Transverse colon (tissue), 3 donors: ENCODE data around the gene C22orf42.

Source experiments
- EP300 ChIP-seq: sonication (generic); formaldehyde crosslinking; IDR thresholded peaks from one replicate; pipeline ENCODE4 v1.6.1; 2017; ENCODE audit warnings: antibody characterized with exemption, low read depth
- POLR2A ChIP-seq: fragments of 450-650 bp; IDR thresholded peaks from one replicate; pipeline ENCODE4 v1.6.1; 2016; ENCODE audit warnings: antibody characterized with exemption, mild to moderate bottlenecking, moderate library complexity
- TF ChIP-seq, protein P1 (sequence below), 5 experiments: fragments of 200-600 bp in 3 of 5; fragments of 450-650 bp in 2 of 5; sonication (generic) in 3 of 5; IDR thresholded peaks; 1 replicate in 2 of 5; 2 replicates in 3 of 5; pipeline ENCODE4 v1.5.1; 2016 to 2017; ENCODE audit warnings: antibody characterized with exemption in 5 of 5, inconsistent platforms in 3 of 5, mild to moderate bottlenecking in 2 of 5, moderate library complexity in 1 of 5

DNA sequence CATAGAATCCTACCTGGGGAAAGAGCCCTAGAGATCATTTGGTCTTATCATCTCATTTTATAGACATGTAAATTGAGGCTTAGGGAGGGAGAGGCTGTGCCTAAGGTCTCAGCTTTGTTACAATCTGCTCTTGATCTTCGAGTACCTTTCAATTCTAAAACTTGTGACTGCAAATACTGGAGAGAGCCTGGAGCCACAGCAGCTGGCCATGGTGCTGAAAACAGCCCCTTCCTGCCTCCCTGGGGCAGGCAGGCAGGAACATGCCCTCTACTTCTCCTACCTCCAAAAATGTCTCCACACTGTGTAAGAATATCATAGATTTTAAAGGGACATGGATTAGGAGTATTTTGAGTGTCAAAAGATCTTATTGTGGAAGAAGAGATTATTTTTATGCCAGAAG, 52.2 kb downstream of the C22orf42 start:
- TF ChIP-seq POLR2A: no peak
- TF ChIP-seq, protein P1, sequence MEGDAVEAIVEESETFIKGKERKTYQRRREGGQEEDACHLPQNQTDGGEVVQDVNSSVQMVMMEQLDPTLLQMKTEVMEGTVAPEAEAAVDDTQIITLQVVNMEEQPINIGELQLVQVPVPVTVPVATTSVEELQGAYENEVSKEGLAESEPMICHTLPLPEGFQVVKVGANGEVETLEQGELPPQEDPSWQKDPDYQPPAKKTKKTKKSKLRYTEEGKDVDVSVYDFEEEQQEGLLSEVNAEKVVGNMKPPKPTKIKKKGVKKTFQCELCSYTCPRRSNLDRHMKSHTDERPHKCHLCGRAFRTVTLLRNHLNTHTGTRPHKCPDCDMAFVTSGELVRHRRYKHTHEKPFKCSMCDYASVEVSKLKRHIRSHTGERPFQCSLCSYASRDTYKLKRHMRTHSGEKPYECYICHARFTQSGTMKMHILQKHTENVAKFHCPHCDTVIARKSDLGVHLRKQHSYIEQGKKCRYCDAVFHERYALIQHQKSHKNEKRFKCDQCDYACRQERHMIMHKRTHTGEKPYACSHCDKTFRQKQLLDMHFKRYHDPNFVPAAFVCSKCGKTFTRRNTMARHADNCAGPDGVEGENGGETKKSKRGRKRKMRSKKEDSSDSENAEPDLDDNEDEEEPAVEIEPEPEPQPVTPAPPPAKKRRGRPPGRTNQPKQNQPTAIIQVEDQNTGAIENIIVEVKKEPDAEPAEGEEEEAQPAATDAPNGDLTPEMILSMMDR (IDR thresholded peaks at IDR 0.05): no peak
- TF ChIP-seq EP300: no peak
